ENCODE measurements around the gene MRPS18A.
"Not testable (repeated sequence)": the region's sequence is repeated elsewhere in the genome, so short reads cannot be mapped to it uniquely, and the experiment has no call there.

The MRPS18A gene

DNA sequence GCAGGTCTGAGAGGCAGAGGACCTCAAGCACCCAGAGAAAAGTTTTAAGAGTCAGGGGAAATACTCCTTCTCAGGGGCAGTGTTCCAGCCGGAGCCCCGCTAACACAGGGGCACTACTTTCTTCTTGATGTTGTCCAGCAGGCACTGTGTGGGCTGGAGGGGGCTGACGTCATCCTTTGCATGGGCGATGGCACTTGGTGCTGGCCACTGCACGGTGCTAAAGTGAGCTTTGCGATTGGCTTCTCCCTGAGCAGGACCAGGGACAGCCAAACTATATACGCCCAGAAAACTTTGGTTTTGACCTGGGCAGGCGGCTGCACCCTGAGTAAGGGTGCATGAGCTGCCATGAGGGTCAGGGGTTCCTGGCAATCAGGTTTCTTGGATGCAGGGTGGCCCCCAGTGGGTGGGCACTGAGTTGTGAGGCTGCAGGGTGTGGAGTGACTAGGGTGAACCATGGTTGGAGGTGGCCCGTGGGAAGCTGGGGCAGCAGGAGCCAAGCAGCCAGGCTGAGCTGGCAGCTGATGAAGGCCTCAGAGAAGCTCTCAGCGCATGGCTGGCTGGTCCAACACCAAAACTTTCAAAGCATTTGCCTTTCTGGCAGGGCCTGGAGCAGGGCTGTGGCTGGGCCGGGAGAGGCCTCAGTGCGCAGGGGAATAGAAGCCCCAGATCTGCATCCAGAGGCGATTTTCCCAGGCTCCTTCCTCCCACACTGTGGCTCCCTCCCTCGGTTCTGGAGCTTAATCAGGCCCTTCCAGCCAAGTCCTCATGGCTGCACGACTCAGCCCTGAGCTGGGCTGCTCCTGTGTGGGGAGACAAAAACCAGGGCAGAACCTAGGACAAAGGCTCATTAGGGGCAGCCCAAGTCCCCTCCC, 18.3 kb downstream of the MRPS18A start:
- no peak for DNase-seq

DNA sequence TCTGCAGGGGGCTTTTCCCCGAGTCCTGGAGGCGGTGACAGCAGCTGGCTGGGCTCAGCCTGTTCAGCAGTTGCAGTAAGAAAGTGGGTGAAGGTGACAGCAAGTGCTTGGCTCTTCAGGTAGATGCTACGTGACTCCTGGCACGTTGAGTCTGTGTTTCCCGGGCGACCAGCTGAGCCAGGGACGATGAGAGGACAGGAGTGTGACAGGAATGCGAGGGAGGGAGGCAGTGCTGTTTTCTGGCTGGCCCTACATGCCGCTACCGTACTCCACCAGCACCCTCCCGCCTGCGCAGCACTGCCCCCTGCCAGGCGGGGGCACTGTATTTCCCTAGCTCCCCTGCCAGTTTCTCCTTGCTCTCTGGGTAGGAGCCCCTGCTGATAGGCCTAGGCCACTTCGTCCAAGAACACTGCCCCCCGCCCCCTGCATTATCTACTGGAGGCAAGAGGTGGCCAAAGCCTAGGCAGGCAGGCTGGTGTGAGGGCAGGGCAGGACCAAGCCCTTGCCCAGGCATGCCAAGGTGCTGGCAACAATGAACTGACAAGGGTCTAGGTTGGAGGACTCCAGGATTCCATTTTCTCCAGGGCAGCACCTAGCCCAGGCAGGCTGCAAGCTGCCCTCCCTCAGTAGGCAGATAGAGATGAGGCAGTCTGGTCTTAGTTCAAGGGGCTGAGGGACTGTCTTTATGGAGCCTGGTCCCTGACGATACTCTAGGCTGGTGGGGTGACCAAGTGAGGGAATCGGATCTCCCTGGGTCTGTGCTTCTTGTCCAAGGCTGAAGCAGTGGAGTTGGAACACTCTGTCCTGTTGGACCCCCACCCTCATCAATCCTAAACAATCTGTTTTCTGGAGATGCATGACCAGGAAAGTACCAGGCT, 19.2 kb downstream of the MRPS18A start:
- DNase-seq = peak; percentile 25

DNA sequence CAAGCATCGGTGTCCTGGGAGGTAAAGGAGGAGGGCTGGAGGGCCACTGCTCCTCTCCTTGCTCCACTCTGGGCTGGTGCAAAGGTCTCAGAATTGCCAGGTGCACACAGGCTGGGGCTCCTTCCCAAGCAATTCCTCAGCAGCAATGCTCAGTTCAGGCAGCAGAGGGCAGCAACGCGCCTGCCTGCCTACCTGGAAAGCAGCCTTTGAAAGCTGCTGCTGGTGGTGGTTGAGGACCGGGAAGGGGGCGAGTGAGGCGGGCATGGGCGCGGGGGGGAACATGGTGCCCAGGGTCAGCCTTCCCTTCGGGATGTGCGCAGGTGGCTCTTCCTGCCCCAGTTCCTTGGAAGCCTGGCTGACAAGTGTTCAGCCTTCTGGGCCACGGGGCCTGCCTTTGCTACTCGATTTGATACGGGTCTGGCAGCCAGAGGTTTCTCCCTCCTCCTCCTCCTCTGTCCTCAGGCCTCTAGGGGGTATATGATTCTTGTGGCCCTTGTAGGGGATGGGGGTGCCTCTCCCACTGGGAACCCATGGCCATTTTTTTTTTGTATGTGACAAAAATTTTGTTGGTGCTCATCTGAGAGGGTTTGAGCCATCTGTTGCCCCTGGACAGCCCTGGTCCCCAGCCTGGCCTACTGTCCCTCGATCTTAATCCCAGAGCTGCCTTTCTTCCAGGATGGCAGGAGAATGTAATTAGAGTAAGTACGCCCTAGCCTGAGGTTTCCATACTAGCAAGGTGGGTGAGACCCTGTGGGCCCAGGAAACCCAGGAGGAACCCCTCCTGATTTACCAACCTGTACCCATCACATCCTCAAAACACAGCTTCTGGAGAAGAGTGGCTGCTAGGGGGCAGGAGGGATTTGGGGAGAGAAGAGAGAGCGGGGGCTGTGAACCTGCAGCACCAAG, 20.1 kb downstream of the MRPS18A start:
- DNase-seq = peak; percentile 60

DNA sequence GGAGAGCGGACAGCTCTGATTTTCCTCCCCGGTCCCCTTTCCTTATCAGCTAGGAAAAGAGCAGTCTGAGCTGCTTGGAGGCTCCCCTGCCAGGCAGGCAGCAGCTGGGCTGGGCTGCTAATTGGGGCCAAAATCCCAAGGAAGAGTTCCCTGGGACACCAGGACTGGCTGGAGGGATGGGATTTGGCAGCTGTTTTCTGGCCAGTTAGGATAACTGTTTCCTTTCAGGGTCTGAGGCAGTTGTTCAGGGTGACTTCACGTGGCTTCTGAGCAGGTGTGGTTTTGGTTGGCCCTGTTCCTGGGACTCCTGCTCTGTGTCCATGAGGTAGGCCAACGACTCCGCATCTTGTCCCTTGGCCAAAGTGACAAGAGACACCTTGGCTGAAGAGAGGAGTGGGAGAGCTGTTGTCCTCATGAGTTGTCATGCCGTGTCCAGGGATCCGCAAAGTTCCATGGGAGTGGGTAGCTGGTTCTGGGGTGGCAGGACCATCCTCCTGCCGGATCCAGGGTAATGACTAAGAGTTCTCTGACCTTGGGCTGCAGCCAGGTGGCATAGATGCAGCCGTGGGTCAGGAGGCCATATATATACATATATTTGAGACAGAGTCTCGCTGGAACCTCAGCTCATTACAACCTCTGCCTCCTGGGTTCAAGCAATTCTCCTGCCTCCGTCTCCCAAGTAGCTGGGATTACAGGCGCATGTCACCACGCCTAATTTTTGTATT, 21.2 kb downstream of the MRPS18A start:
- DNase-seq = no peak

GRCh38 chr6:43665376-43665775, 22.2 kb downstream of the MRPS18A start:
- no peak for DNase-seq

DNA sequence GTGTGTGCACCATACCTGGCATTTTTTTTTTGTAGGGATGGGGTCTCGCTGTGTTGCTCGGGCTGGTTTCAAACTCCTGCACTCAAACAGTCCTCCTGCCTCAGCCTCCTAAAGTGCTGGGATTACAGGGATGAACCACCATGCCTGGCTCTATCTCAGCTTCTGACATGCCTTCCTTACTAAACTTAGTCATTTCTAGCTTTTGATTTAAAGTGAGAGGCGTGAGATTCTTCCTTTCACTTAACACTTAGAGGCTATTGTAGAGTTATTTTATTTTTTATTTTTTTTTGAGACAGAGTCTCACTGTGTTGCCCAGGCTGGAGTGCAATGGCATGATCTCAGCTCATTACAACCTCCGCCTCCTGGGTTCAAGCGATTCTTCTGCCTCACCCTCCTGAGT, 24.6 kb downstream of the MRPS18A start:
- DNase-seq = not testable (repeated sequence)

GRCh38 chr6:43658161-43658560, 29.4 kb downstream of the MRPS18A start:
- no peak for DNase-seq

GRCh38 chr6:43657221-43657802, 30.3 kb downstream of the MRPS18A start:
- DNase-seq = no peak

DNA sequence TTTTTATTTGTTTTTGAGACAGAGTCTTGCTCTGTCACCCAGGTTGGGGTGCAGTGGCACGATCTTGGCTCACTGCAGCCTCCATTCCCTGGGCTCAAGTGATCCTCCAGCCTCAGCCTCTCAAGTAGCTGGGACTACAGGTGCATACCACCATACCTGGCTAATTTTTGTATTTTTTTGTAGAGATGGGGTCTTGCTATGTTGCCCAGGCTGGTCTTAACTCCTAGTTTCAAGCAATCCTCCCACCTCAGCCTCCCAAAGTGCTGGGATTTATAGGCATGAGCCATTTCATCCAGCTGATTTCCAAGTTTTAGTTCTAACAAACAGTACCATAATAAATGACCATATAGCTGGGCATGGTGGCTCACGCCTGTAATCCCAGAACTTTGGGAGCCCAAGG, 34.8 kb downstream of the MRPS18A start:
- DNase-seq = not testable (repeated sequence)

DNA sequence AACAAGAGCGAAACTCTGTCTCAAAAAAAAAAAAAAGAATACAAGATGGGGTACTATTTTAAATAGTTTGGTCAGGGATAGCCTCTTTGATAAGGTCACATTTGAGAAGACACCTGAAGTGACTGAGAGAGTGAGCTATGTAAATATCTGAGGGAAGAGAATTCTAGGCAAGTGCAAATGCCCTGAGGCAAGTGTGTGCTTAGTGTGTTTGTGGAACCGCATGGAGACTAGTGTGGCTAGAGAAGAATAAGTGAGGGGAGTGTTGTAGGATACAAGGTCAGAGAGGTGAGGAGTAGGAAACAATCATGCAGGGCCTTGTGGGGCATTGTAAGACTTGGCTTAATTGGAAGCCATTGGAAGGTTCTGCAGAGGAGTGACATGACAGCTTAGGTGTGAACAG, 39.3 kb downstream of the MRPS18A start:
- no peak for DNase-seq

GRCh38 chr6:43647613-43648012, 40.0 kb downstream of the MRPS18A start:
- no peak for DNase-seq

DNA sequence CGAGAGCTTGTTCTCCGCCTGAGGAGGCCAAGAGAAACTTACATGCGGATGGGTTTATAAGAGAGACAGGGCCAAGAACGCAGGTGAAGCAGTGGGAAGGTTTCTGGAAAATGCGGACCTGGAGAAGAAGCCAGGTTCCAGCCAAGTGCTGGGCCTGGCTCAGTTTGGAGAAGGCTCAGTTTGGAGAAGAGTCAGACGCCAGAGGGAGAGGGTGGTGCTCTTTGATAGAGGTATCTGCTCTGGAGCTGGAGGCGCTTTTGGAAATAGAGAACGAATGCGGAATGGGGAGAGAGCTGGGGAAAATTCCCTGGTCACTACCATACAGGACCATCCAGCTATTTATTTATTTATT, 42.0 kb downstream of the MRPS18A start:
- no peak for DNase-seq

- no peak for DNase-seq
Measured at GRCh38 chr6:43644940-43645612, 42.5 kb downstream of the MRPS18A start, which contains the start of gene RSPH9. Gene RSPH9 (plus strand): TSS chr6:43645036. CDS start chr6:43645099, 63 bp downstream.

- no peak for DNase-seq
Measured at GRCh38 chr6:43639984-43640800, 47.4 kb downstream of the MRPS18A start.

DNA sequence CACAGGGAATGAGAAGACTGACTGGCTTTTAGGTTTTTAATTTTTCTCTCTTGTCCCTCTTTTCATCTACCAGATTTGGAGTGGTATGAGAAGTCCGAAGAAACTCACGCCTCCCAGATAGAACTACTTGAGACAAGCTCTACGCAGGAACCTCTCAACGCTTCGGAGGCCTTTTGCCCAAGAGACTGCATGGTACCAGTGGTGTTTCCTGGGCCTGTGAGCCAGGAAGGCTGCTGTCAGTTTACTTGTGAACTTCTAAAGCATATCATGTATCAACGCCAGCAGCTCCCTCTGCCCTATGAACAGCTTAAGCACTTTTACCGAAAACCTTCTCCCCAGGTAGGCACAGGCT, 51.3 kb downstream of the MRPS18A start:
- DNase-seq = no peak

GRCh38 chr6:43635387-43636307, 51.9 kb downstream of the MRPS18A start, which contains the start of gene MAD2L1BP:
Gene MAD2L1BP (plus strand): TSS chr6:43635840. CDS start chr6:43635876, 36 bp downstream.
- peak; percentile 40 for DNase-seq

DNA sequence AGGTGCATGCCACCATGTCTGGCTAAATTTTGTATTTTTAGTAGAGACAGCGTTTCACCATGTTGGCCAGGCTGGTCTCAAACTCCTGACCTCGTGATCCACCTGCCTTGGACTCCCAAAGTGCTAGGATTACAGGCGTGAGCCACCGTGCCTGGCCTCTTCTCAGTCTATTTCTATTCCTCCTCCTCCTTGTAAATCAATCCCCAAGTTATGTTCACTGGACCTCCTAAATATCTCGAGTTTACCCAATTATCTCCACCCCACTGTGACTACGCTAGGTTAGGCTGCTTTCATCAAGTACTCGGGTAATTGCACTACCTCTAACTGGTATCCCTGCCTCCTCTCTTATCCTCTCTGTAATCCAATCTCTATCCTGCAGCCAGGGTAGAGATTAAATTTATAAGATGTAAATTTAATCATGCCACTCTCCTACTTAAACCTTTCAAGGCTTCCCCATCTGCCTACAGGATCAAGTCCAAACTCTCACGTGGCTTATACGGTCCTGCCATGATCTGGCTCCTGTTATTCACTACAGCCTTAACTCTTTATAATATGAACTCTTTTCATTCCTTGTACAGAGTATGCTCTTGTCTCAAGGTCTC, 52.8 kb downstream of the MRPS18A start:
- DNase-seq = no peak

DNA sequence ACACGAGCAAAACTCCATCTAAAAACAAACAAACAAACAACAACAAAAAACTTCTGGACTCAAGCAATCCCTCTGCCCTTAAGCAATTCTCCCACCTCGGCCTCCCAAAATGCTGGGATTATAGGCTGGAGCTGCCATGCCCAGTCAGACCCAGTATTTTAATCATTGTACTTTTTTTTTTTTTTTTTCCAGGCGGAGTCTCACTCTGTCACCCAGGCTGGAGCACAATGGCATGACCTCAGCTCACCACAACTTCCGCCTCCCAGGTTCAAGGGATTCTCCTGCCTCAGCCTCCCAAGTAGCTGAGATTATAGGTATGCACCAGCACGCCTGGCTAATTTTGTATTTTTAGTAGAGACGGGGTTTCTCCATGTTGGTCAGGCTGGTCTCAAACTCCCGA, 54.6 kb downstream of the MRPS18A start:
- not testable (repeated sequence) for DNase-seq

Measured in SHP77 treated with DMSO at 0.1 percent for 48 hours (cell line).